ENCODE data around the gene CACNG4. TPM values are rescaled to one million over a fixed set of nuclear protein-coding genes. Genes with fewer than 3 reads are reported as not detected.

Gene CACNG4
- polyA plus RNA-seq, 2 of the 4 experiments (the other 2 are of a cell fraction) = 6.2 to 10.2 TPM

- TF ChIP-seq E2F6 (IDR thresholded peaks at IDR 0.05; ENCODE audit: borderline replicate concordance, low read depth) (no peak), JUN (IDR thresholded peaks at IDR 0.05) (no peak), EHMT2 (IDR thresholded peaks at IDR 0.05; ENCODE audit: low read depth) (no peak), NR3C1 (IDR thresholded peaks at IDR 0.05) (no peak), HMGXB4 (CRISPR knock-in tag; IDR thresholded peaks at IDR 0.05; ENCODE audit: borderline replicate concordance) (no peak), USF2 (IDR thresholded peaks at IDR 0.05) (no peak), GATA3 (IDR thresholded peaks at IDR 0.05; ENCODE audit: borderline replicate concordance) (no peak), CTCF (IDR thresholded peaks at IDR 0.05) (no peak), JUNB (IDR thresholded peaks at IDR 0.05) (no peak), RFX5 (IDR thresholded peaks at IDR 0.05) (no peak), SREBF2 (IDR thresholded peaks at IDR 0.05) (no peak)
- Histone ChIP-seq H3K4me1 (no peaks in the 10 kb centered on the region), H3K27ac (no peak overlapping the region), H3K9me3 (no peaks in the 10 kb centered on the region), H3K4me3 (no peak overlapping the region), H3K4me2 (no peak overlapping the region)
- FAIRE-seq (no peak), ATAC-seq (no peak), DNase-seq (ENCODE audit: low read depth in 1 of 2, low spot score in 1 of 2) (no peak)
- ChIA-PET CTCF (no interaction called here), POLR2A (no interaction called here)
- 43% methylated on average over 9 of the region's 9 CpGs for WGBS (ENCODE audit: missing lambda C conversion rate)
Measured at GRCh38 chr17:67011527-67012175, 47.1 kb downstream of the CACNG4 start.

GRCh38 chr17:67013891-67014290 is 49.4 kb downstream of the CACNG4 start:
- Histone ChIP-seq H3K4me1 (no peaks in the 10 kb centered on the region), H3K4me2 (no peak overlapping the region), H3K27ac (no peak overlapping the region), H3K9me3 (no peaks in the 10 kb centered on the region), H3K4me3 (no peak overlapping the region)
- WGBS (ENCODE audit: missing lambda C conversion rate) = 74% methylated on average over 8 of the region's 8 CpGs
- ATAC-seq = no peak
- CTCF ChIA-PET = no interaction called here
- FAIRE-seq = no peak
- DNase-seq (ENCODE audit: low read depth in 1 of 2, low spot score in 1 of 2) = no peak
- TF ChIP-seq POLR2AphosphoS2 (conservative IDR thresholded peaks at IDR 0.05; ENCODE audit: low read length) = no peak
- TF ChIP-seq RCOR1 (IDR thresholded peaks at IDR 0.05; ENCODE audit: low read depth, low read length) = no peak
- TF ChIP-seq CBX2 (IDR thresholded peaks at IDR 0.05; ENCODE audit: borderline replicate concordance, low read depth) = no peak
- TF ChIP-seq MAZ (IDR thresholded peaks at IDR 0.05; ENCODE audit: borderline replicate concordance, low read depth, low read length) = no peak
- TF ChIP-seq HMGXB4 (CRISPR knock-in tag; IDR thresholded peaks at IDR 0.05; ENCODE audit: borderline replicate concordance) = no peak
- TF ChIP-seq HEYL (CRISPR knock-in tag; IDR thresholded peaks at IDR 0.05) = no peak
- TF ChIP-seq HOXB13 (CRISPR knock-in tag; IDR thresholded peaks at IDR 0.05; ENCODE audit: low read depth) = no peak
- no peak for TF ChIP-seq HOXB5 (CRISPR knock-in tag; IDR thresholded peaks at IDR 0.05)
- no peak for TF ChIP-seq NFE2L2 (conservative IDR thresholded peaks at IDR 0.05; ENCODE audit: low read length)
- no peak for TF ChIP-seq EP300 (IDR thresholded peaks at IDR 0.05)
- no peak for TF ChIP-seq CEBPB (IDR thresholded peaks at IDR 0.05)
- TF ChIP-seq RAD21 (conservative IDR thresholded peaks at IDR 0.05 in 1 of 2, IDR thresholded peaks at IDR 0.05 in 1 of 2) = no peak
- TF ChIP-seq GATA3 (IDR thresholded peaks at IDR 0.05; ENCODE audit: borderline replicate concordance) = no peak
- no peak for TF ChIP-seq JUNB (IDR thresholded peaks at IDR 0.05)
- no peak for TF ChIP-seq NPAS2 (CRISPR knock-in tag; IDR thresholded peaks at IDR 0.05; ENCODE audit: borderline replicate concordance)
- TF ChIP-seq EHF (CRISPR knock-in tag; IDR thresholded peaks at IDR 0.05) = no peak
- no peak for TF ChIP-seq CBX8 (IDR thresholded peaks at IDR 0.05)
- TF ChIP-seq RFX5 (IDR thresholded peaks at IDR 0.05) = no peak
- TF ChIP-seq ZFP36 (IDR thresholded peaks at IDR 0.05; ENCODE audit: borderline replicate concordance, partially characterized antibody) = no peak
- no peak for TF ChIP-seq KDM5A (IDR thresholded peaks at IDR 0.05)
- POLR2A ChIA-PET = no interaction called here

Measured in A549 (cell line).